OCI-LY1 (cell line): Measurements from ENCODE around the gene TBPL1.

Experiments used
- EZH2 ChIP-seq: fragments of 200-600 bp; sonication (generic), shearing (Covaris generic); IDR thresholded peaks from 2 replicates; pipeline ENCODE4 v1.8.0; 2017; ENCODE audit warnings: borderline replicate concordance, mixed run types, mild to moderate bottlenecking, antibody characterized with exemption, low read length, moderate library complexity, mixed read lengths
- TF ChIP-seq, protein P1 (sequence below): fragments of 200-600 bp; sonication (generic), shearing (Covaris generic); IDR thresholded peaks from 2 replicates; pipeline ENCODE4 v1.5.1; 2017; ENCODE audit warnings: mild to moderate bottlenecking, antibody characterized with exemption, low read length, moderate library complexity, mixed read lengths

- TF ChIP-seq, protein P1, sequence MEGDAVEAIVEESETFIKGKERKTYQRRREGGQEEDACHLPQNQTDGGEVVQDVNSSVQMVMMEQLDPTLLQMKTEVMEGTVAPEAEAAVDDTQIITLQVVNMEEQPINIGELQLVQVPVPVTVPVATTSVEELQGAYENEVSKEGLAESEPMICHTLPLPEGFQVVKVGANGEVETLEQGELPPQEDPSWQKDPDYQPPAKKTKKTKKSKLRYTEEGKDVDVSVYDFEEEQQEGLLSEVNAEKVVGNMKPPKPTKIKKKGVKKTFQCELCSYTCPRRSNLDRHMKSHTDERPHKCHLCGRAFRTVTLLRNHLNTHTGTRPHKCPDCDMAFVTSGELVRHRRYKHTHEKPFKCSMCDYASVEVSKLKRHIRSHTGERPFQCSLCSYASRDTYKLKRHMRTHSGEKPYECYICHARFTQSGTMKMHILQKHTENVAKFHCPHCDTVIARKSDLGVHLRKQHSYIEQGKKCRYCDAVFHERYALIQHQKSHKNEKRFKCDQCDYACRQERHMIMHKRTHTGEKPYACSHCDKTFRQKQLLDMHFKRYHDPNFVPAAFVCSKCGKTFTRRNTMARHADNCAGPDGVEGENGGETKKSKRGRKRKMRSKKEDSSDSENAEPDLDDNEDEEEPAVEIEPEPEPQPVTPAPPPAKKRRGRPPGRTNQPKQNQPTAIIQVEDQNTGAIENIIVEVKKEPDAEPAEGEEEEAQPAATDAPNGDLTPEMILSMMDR, result no peak
- no peak for TF ChIP-seq EZH2
Measured at GRCh38 chr6:134039116-134039515, 86.1 kb downstream of the TBPL1 start.
